Adrenal gland (tissue), 19 donors: ENCODE measurements around the gene LAPTM5. TPM values are rescaled to one million over a fixed set of nuclear protein-coding genes. Genes with fewer than 3 reads are reported as not detected.
A peak's percentile ranks its signal among the peaks of the same experiment; 100 is the strongest.

Source experiments
- DNase-seq, 7 donors: peaks; one replicate each; pipeline ENCODE4 v3.0.0-alpha.2; 2019 to 2020
- H3K27ac ChIP-seq, 5 donors: fragments of 200-600 bp; sonication (generic) in 4 of 5; 1 replicate in 3 of 5; 2 replicates in 2 of 5; pipeline versions ENCODE4 v1.5.1 to v1.8.0; 2016 to 2020; ENCODE audit warnings: mild to moderate bottlenecking in 1 of 5
- H3K27me3 ChIP-seq: fragments of 200-600 bp; 2 replicates; pipeline ENCODE4 v1.8.0; 2021
- H3K36me3 ChIP-seq, 2 donors: fragments of 200-600 bp; replicated peaks in 1 of 2; 1 replicate in 1 of 2; 2 replicates in 1 of 2; pipeline versions ENCODE4 v1.5.1 to v1.8.0; 2018 to 2022
- H3K4me1 ChIP-seq, 2 donors: fragments of 200-600 bp; replicated peaks in 1 of 2; 1 replicate in 1 of 2; 2 replicates in 1 of 2; pipeline versions ENCODE4 v1.5.1 to v1.8.0; 2018 to 2021
- H3K4me3 ChIP-seq, 4 donors: fragments of 200-600 bp; sonication (generic) in 3 of 4; one replicate each; pipeline ENCODE4 v1.5.1; 2016 to 2018
- H3K9me3 ChIP-seq, 3 donors: fragments of 200-600 bp; sonication (generic) in 1 of 3; replicated peaks in 1 of 3; 1 replicate in 2 of 3; 2 replicates in 1 of 3; pipeline versions ENCODE4 v1.5.1 to v1.8.0; 2016 to 2021
- CTCF ChIP-seq, 6 experiments: fragments of 450-650 bp in 4 of 6; fragments of 200-600 bp in 2 of 6; sonication (generic) in 1 of 6; IDR thresholded peaks; 1 replicate in 5 of 6; 2 replicates in 1 of 6; pipeline versions ENCODE4 v1.5.1 to v1.8.0; 2016 to 2021; ENCODE audit warnings: antibody characterized with exemption in 6 of 6, mild to moderate bottlenecking in 2 of 6, moderate library complexity in 1 of 6
- POLR2A ChIP-seq, 2 donors: fragments of 450-650 bp; IDR thresholded peaks; one replicate each; pipeline ENCODE4 v1.6.1; 2017; ENCODE audit warnings: antibody characterized with exemption in 2 of 2, mild to moderate bottlenecking in 2 of 2, moderate library complexity in 1 of 2
- WGBS, 4 donors: extraction: QIAGEN DNeasy Blood & Tissue Kit in 2 of 4; methylation state at CpG; one replicate each; pipeline versions ENCODE4 v1.1.5 to v1.1.7; 2013 to 2017; 5-methylcytosine and 5-hydroxymethylcytosine counted together
- intact Hi-C, 2 donors: fragments of 100-400 bp; cut with DNase I; formaldehyde crosslinking; loops; one replicate each; pipeline versions ENCODE4 v1.14.1 to v1.15.0; 2022 to 2023
- long read RNA-seq, 10 donors: library from polyadenylated mRNA in 3 of 10; unstranded in 2 of 10; stranded (forward) in 1 of 10; transcript quantifications; one replicate each; pipeline ENCODE4 v2.0.0 and lab custom pipeline, GENCODE V29; 2021 to 2026
- polyA plus RNA-seq, 3 donors: library from polyadenylated mRNA; stranded (reverse); fragments of 200-250 nt in 2 of 3; fragments of 350-450 nt in 1 of 3; fragmentation: Illumina TruSeq in 1 of 3; extraction: RNeasy Lipid Tissue Mini Kit (QIAGEN cat#74804) in 1 of 3; gene quantifications; one replicate each; pipeline ENCODE4 v1.2.3, GENCODE V29; 2013 to 2014
- total RNA-seq, 9 donors: library from RNA; depleted of rRNA in 4 of 9; stranded (reverse); fragments of >200 nt in 4 of 9; fragments of 120-200 nt in 1 of 9; fragmentation: NEBNext Ultra II Directional in 1 of 9; extraction: Animal tissue kit (Norgen Biotek cat#: 25700) in 1 of 9; gene quantifications; one replicate each; pipeline versions ENCODE4 v1.1.0 to v1.2.4, GENCODE V29; 2013 to 2023
- donor health status: healthy with polysubstance abuse.
- donor health status: Bipolar disorder and iron deficiency.
- donor health status: DM: yes; HTN: yes; CAD: no.
- donor health status: DM: no; HTN: no; CAD: no.
- donor health status: DM: no; HTN: no; CAD: no.
- donor health status: DM: yes; HTN: yes; CAD: no.

The LAPTM5 gene
- total RNA-seq: 100 to 1,000 TPM in 5 of 9 donors, 10 to 100 TPM in 3, 1 to 10 TPM in 1; 7.8 to 176 (median 120) TPM
- 100 to 1,000 TPM in 1 of 3 donors, 10 to 100 TPM in 2; 85.9 to 177 (median 97.1) TPM for polyA plus RNA-seq
- long read RNA-seq, donor 1, partial matches to known transcripts: 0 of 4 reads
- long read RNA-seq, donor 1, other reads (novel, unspliced or antisense): 0 of 4 reads
- long read RNA-seq, donor 2, transcript LAPTM5-201 (8 exons, 2,223 nt): major isoform, 5 of 6 reads
- long read RNA-seq, donor 2, partial matches to known transcripts: 0 of 6 reads
- long read RNA-seq, donor 2, other reads (novel, unspliced or antisense): 0 of 6 reads
- long read RNA-seq, donor 3, transcript LAPTM5-201 (8 exons, 2,223 nt): major isoform, 6 of 12 reads
- long read RNA-seq, donor 3, partial matches to known transcripts: 6 of 12 reads
- long read RNA-seq, donor 3, other reads (novel, unspliced or antisense): 0 of 12 reads
- long read RNA-seq, donor 4, transcript LAPTM5-201 (8 exons, 2,223 nt): major isoform, 79 of 105 reads
- long read RNA-seq, donor 4, partial matches to known transcripts: 9 of 105 reads
- long read RNA-seq, donor 4, other reads (novel, unspliced or antisense): 16 of 105 reads
- long read RNA-seq, donor 5, transcript LAPTM5-201 (8 exons, 2,223 nt): major isoform, 167 of 192 reads
- long read RNA-seq, donor 5, partial matches to known transcripts: 12 of 192 reads
- long read RNA-seq, donor 5, other reads (novel, unspliced or antisense): 13 of 192 reads
- long read RNA-seq, donor 6, transcript LAPTM5-201 (8 exons, 2,223 nt): major isoform, 62 of 76 reads
- long read RNA-seq, donor 6, partial matches to known transcripts: 6 of 76 reads
- long read RNA-seq, donor 6, other reads (novel, unspliced or antisense): 8 of 76 reads
- long read RNA-seq, donor 7, partial matches to known transcripts: 0 of 3 reads
- long read RNA-seq, donor 7, other reads (novel, unspliced or antisense): 0 of 3 reads
- long read RNA-seq, donor 8, transcript LAPTM5-201 (8 exons, 2,223 nt): major isoform, 11 of 11 reads
- long read RNA-seq, donor 8, partial matches to known transcripts: 0 of 11 reads
- long read RNA-seq, donor 8, other reads (novel, unspliced or antisense): 0 of 11 reads
- long read RNA-seq, donor 9, transcript LAPTM5-201 (8 exons, 2,223 nt): major isoform, 6 of 6 reads
- long read RNA-seq, donor 9, partial matches to known transcripts: 0 of 6 reads
- long read RNA-seq, donor 9, other reads (novel, unspliced or antisense): 0 of 6 reads
- long read RNA-seq, donor 10, partial matches to known transcripts: 0 of 1 reads
- long read RNA-seq, donor 10, other reads (novel, unspliced or antisense): 0 of 1 reads

GRCh38 chr1:30757352-30758120, at the start of gene LAPTM5:
TSS of gene LAPTM5 (minus strand) at chr1:30757774. CDS start at chr1:30757745, 29 bp downstream.
- intact Hi-C loops: no loop called here
- H3K4me1 ChIP-seq: peaks cover 0 to 6% of the 10 kb centered on the region in 2 donors
- no peaks in the 10 kb centered on the region for H3K9me3 ChIP-seq
- TF ChIP-seq POLR2A (IDR thresholded peaks at IDR 0.05): peak; percentile 57 to 62
- peak in 1 of 6 experiments; percentile 14 for TF ChIP-seq CTCF (IDR thresholded peaks at IDR 0.05)
- H3K4me3 ChIP-seq: peak within 1 kb of the TSS in 1 of 4 donors; percentile 49
- H3K27ac ChIP-seq: peak within 1 kb of the TSS; percentile 33 to 94 (median 76)
- no peaks in the 10 kb centered on the region for H3K36me3 ChIP-seq
- peak in 6 of 7 donors; percentile 52 to 76 (median 60) for DNase-seq
- no peaks in the 10 kb centered on the region for H3K27me3 ChIP-seq
- 32 to 60% (median 58%) methylated on average over 5 to 21 of the region's 21 CpGs for WGBS, 4 donors

GRCh38 chr1:30806381-30807317, 49.1 kb upstream of the LAPTM5 start:
- Histone ChIP-seq H3K27ac (peak overlapping the region in 4 of 5 donors; percentile 7 to 89 (median 78)), H3K4me3 (peak overlapping the region in 1 of 4 donors; percentile 20), H3K36me3 (no peaks in the 10 kb centered on the region), H3K27me3 (no peaks in the 10 kb centered on the region), H3K9me3 (no peaks in the 10 kb centered on the region), H3K4me1 (peaks cover 26 to 46% of the 10 kb centered on the region in 2 donors)
- peak in 5 of 7 donors; percentile 21 to 73 (median 57) for DNase-seq
- TF ChIP-seq CTCF (IDR thresholded peaks at IDR 0.05): no peak
- TF ChIP-seq POLR2A (IDR thresholded peaks at IDR 0.05): no peak
- intact Hi-C loops: no loop called here
- 48 to 64% (median 51%) methylated on average over 20 to 24 of the region's 24 CpGs for WGBS, 4 donors

GRCh38 chr1:30805304-30806003, 47.9 kb upstream of the LAPTM5 start:
- Histone ChIP-seq H3K36me3 (no peaks in the 10 kb centered on the region), H3K27me3 (no peaks in the 10 kb centered on the region), H3K9me3 (no peaks in the 10 kb centered on the region), H3K4me3 (no peak overlapping the region), H3K4me1 (peaks cover 26 to 46% of the 10 kb centered on the region in 2 donors), H3K27ac (peak overlapping the region in 4 of 5 donors; percentile 7 to 89 (median 76))
- TF ChIP-seq POLR2A (IDR thresholded peaks at IDR 0.05): peak in 1 of 2 donors; percentile 12
- TF ChIP-seq CTCF (IDR thresholded peaks at IDR 0.05): no peak
- peak; percentile 84 to 92 (median 91) for DNase-seq
- intact Hi-C loops: no loop called here
- 25 to 45% (median 35%) methylated on average over 4 to 11 of the region's 11 CpGs for WGBS, 4 donors
